ENCODE data around the gene RNASEH2B.

The RNASEH2B gene

GRCh38 chr13:51002736-51003135 is 93.1 kb downstream of the RNASEH2B start:
- H3K27ac ChIP-seq (ENCODE audit: low read depth, low read length): no peak overlapping the region
- H3K36me3 ChIP-seq (ENCODE audit: low read length): no peaks in the 10 kb centered on the region
- H3K9me2 ChIP-seq (replicated peaks; ENCODE audit: insufficient read depth, low read length): no peaks in the 10 kb centered on the region
- no peak overlapping the region for H3K4me3 ChIP-seq (ENCODE audit: insufficient read depth, low read length, poor library complexity, severe bottlenecking)
- H3K9ac ChIP-seq (ENCODE audit: low read length): no peak overlapping the region
- no peak overlapping the region for H2AFZ ChIP-seq (ENCODE audit: low read depth, low read length, severe bottlenecking)
- no peaks in the 10 kb centered on the region for H3K9me3 ChIP-seq (ENCODE audit: insufficient read depth, low read length)
- H3K4me2 ChIP-seq (ENCODE audit: low read depth, low read length, poor library complexity, severe bottlenecking): no peak overlapping the region
- H4K20me1 ChIP-seq (ENCODE audit: low read depth, low read length): no peaks in the 10 kb centered on the region
- no peaks in the 10 kb centered on the region for H3K79me2 ChIP-seq (ENCODE audit: insufficient read depth, low read length)
- TF ChIP-seq CTCF (IDR thresholded peaks at IDR 0.05; ENCODE audit: insufficient read depth, low read length, poor library complexity, severe bottlenecking): no peak
- no peak for TF ChIP-seq EZH2phosphoT487 (conservative IDR thresholded peaks at IDR 0.05; ENCODE audit: low read length)
- no peaks in the 10 kb centered on the region for H3K27me3 ChIP-seq (ENCODE audit: low read length)
- no peaks in the 10 kb centered on the region for H3F3A ChIP-seq (ENCODE audit: insufficient read depth)

GRCh38 chr13:51003642-51004041 is 94.1 kb downstream of the RNASEH2B start:
- no peak overlapping the region for H3K9ac ChIP-seq (ENCODE audit: low read length)

GRCh38 chr13:51004111-51004865 is 94.7 kb downstream of the RNASEH2B start:
- H4K20me1 ChIP-seq (ENCODE audit: low read depth, low read length): no peaks in the 10 kb centered on the region
- H3F3A ChIP-seq (ENCODE audit: insufficient read depth): no peaks in the 10 kb centered on the region
- H3K36me3 ChIP-seq (ENCODE audit: low read length): no peaks in the 10 kb centered on the region
- TF ChIP-seq CTCF (IDR thresholded peaks at IDR 0.05; ENCODE audit: insufficient read depth, low read length, poor library complexity, severe bottlenecking): no peak
- no peak for TF ChIP-seq EZH2phosphoT487 (conservative IDR thresholded peaks at IDR 0.05; ENCODE audit: low read length)
- H3K27ac ChIP-seq (ENCODE audit: low read depth, low read length): no peak overlapping the region
- H3K4me2 ChIP-seq (ENCODE audit: low read depth, low read length, poor library complexity, severe bottlenecking): no peak overlapping the region
- no peaks in the 10 kb centered on the region for H3K9me2 ChIP-seq (replicated peaks; ENCODE audit: insufficient read depth, low read length)
- no peaks in the 10 kb centered on the region for H3K9me3 ChIP-seq (ENCODE audit: insufficient read depth, low read length)
- no peak overlapping the region for H3K9ac ChIP-seq (ENCODE audit: low read length)
- no peaks in the 10 kb centered on the region for H3K27me3 ChIP-seq (ENCODE audit: low read length)
- no peak overlapping the region for H3K4me3 ChIP-seq (ENCODE audit: insufficient read depth, low read length, poor library complexity, severe bottlenecking)
- H3K79me2 ChIP-seq (ENCODE audit: insufficient read depth, low read length): no peaks in the 10 kb centered on the region
- no peak overlapping the region for H2AFZ ChIP-seq (ENCODE audit: low read depth, low read length, severe bottlenecking)

More at GRCh38 chr13:51003642-51004041, 94.1 kb downstream of the RNASEH2B start:
- Histone ChIP-seq H3K9me3 (ENCODE audit: insufficient read depth, low read length) (no peaks in the 10 kb centered on the region), H3F3A (ENCODE audit: insufficient read depth) (no peaks in the 10 kb centered on the region), H3K4me2 (ENCODE audit: low read depth, low read length, poor library complexity, severe bottlenecking) (no peak overlapping the region), H3K36me3 (ENCODE audit: low read length) (no peaks in the 10 kb centered on the region), H4K20me1 (ENCODE audit: low read depth, low read length) (no peaks in the 10 kb centered on the region), H3K79me2 (ENCODE audit: insufficient read depth, low read length) (no peaks in the 10 kb centered on the region), H2AFZ (ENCODE audit: low read depth, low read length, severe bottlenecking) (no peak overlapping the region), H3K9me2 (replicated peaks; ENCODE audit: insufficient read depth, low read length) (no peaks in the 10 kb centered on the region), H3K27ac (ENCODE audit: low read depth, low read length) (no peak overlapping the region), H3K4me3 (ENCODE audit: insufficient read depth, low read length, poor library complexity, severe bottlenecking) (no peak overlapping the region), H3K27me3 (ENCODE audit: low read length) (no peaks in the 10 kb centered on the region)
- TF ChIP-seq EZH2phosphoT487 (conservative IDR thresholded peaks at IDR 0.05; ENCODE audit: low read length) (no peak), CTCF (IDR thresholded peaks at IDR 0.05; ENCODE audit: insufficient read depth, low read length, poor library complexity, severe bottlenecking) (no peak)

Measured in SU-DHL-6 (cell line).